HAP-1 (cell line): ENCODE results near the gene SCMH1.

Experiments used
- DNase-seq, 2 experiments: peaks; one replicate each; pipeline ENCODE4 v3.0.0-alpha.2; 2016 to 2020; ENCODE audit warnings: low spot score in 2 of 2
- H3K27me3 ChIP-seq: fragments of 250-450 bp; sonication (Bioruptor Pico); 2 replicates; pipeline ENCODE4 v1.5.1; 2020; ENCODE audit warnings: low read depth, mild to moderate bottlenecking, moderate library complexity
- H3K36me3 ChIP-seq: fragments of 250-450 bp; sonication (Bioruptor Pico); replicated peaks from 2 replicates; pipeline ENCODE4 v1.5.1; 2020; ENCODE audit warnings: mild to moderate bottlenecking
- H3K4me1 ChIP-seq: fragments of 250-450 bp; sonication (Bioruptor Pico); 2 replicates; pipeline ENCODE4 v1.5.1; 2020; ENCODE audit warnings: mild to moderate bottlenecking
- H3K4me3 ChIP-seq: fragments of 250-450 bp; sonication (Bioruptor Pico); 2 replicates; pipeline ENCODE4 v1.5.1; 2020; ENCODE audit warnings: mild to moderate bottlenecking, moderate library complexity
- H3K9me3 ChIP-seq: fragments of 250-450 bp; sonication (Bioruptor Pico); 2 replicates; pipeline ENCODE4 v1.5.1; 2020; ENCODE audit warnings: mild to moderate bottlenecking, moderate library complexity
- in situ Hi-C: fragments of 300-500 bp; cut with MboI; formaldehyde crosslinking; loops from 3 replicates; pipeline ENCODE4 v1.14.3; 2020; ENCODE audit warnings: low sequenced_read_pairs, inconsistent platforms, mixed read lengths

SCMH1 gene

GRCh38 chr1:41014871-41015270 lies 227.2 kb downstream of the SCMH1 start:
- Histone ChIP-seq H3K4me1 (no peaks in the 10 kb centered on the region), H3K4me3 (no peak overlapping the region), H3K36me3 (peaks cover 79% of the 10 kb centered on the region), H3K27me3 (no peaks in the 10 kb centered on the region), H3K9me3 (no peaks in the 10 kb centered on the region)
- DNase-seq, result no peak
- in situ Hi-C loops, result no loop called here

DNA sequence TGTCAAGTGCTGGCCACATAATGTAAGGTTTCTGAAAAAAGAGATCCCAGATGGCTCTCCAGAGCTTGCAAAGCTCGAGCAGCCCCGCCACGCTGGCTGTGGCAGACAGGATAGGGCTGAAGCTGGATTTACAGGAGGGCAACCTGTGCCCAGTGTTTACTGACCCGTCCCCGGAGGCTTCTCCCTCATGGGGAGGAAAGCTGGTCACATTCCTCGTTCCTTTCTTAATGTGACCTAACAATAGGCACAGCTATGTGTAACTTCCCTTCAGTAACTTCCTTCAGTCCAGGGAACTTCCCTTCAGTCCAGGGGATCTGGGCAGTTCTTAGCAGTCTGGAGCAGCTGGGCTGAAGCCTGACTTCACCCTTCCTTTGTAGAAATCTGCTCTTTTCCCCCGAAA lies 228.3 kb downstream of the SCMH1 start:
- no peaks in the 10 kb centered on the region for H3K27me3 ChIP-seq
- H3K4me3 ChIP-seq, result no peak overlapping the region
- in situ Hi-C loops, result no loop called here
- DNase-seq, result no peak
- peaks cover 88% of the 10 kb centered on the region for H3K36me3 ChIP-seq
- H3K4me1 ChIP-seq, result no peaks in the 10 kb centered on the region
- H3K9me3 ChIP-seq, result no peaks in the 10 kb centered on the region

GRCh38 chr1:41013024-41013423 lies 229.1 kb downstream of the SCMH1 start:
- peaks cover 91% of the 10 kb centered on the region for H3K36me3 ChIP-seq
- no peaks in the 10 kb centered on the region for H3K27me3 ChIP-seq
- no peak for DNase-seq
- in situ Hi-C loops, result no loop called here
- no peaks in the 10 kb centered on the region for H3K4me1 ChIP-seq
- H3K9me3 ChIP-seq, result no peaks in the 10 kb centered on the region
- H3K4me3 ChIP-seq, result no peak overlapping the region

GRCh38 chr1:41010345-41010744 lies 231.8 kb downstream of the SCMH1 start:
- Histone ChIP-seq H3K4me3 (no peak overlapping the region), H3K27me3 (no peaks in the 10 kb centered on the region), H3K9me3 (no peaks in the 10 kb centered on the region), H3K4me1 (no peaks in the 10 kb centered on the region), H3K36me3 (peaks cover 94% of the 10 kb centered on the region)
- in situ Hi-C loops, result no loop called here
- no peak for DNase-seq

GRCh38 chr1:41009466-41009865 lies 232.6 kb downstream of the SCMH1 start:
- Histone ChIP-seq H3K4me3 (no peak overlapping the region), H3K9me3 (no peaks in the 10 kb centered on the region), H3K4me1 (no peaks in the 10 kb centered on the region), H3K27me3 (no peaks in the 10 kb centered on the region), H3K36me3 (peaks cover 100% of the 10 kb centered on the region)
- in situ Hi-C loops, result no loop called here
- DNase-seq, result no peak

- no peaks in the 10 kb centered on the region; the same call in 1 of the 2 replicates for H3K4me1 ChIP-seq
- no peak for DNase-seq
- H3K36me3 ChIP-seq, result peaks cover 100% of the 10 kb centered on the region
- in situ Hi-C loops, result no loop called here
- no peak overlapping the region for H3K4me3 ChIP-seq
- no peaks in the 10 kb centered on the region for H3K27me3 ChIP-seq
- no peaks in the 10 kb centered on the region for H3K9me3 ChIP-seq
Measured at GRCh38 chr1:41006942-41007865, 234.9 kb downstream of the SCMH1 start.

- H3K4me1 ChIP-seq, result no peaks in the 10 kb centered on the region; the same call in 1 of the 2 replicates
- H3K9me3 ChIP-seq, result no peaks in the 10 kb centered on the region
- no peaks in the 10 kb centered on the region for H3K27me3 ChIP-seq
- H3K4me3 ChIP-seq, result no peak overlapping the region
- peaks cover 100% of the 10 kb centered on the region for H3K36me3 ChIP-seq
- DNase-seq, result no peak
- in situ Hi-C loops, result no loop called here
Measured at GRCh38 chr1:41005876-41006275, 236.2 kb downstream of the SCMH1 start.

- H3K4me1 ChIP-seq, result no peaks in the 10 kb centered on the region; the same call in 1 of the 2 replicates
- in situ Hi-C loops, result no loop called here
- no peaks in the 10 kb centered on the region for H3K9me3 ChIP-seq
- H3K4me3 ChIP-seq, result no peak overlapping the region
- peaks cover 97% of the 10 kb centered on the region for H3K36me3 ChIP-seq
- peak in 1 of 2 experiments; percentile 72 for DNase-seq
- H3K27me3 ChIP-seq, result no peaks in the 10 kb centered on the region
Measured at GRCh38 chr1:41003640-41004220, 238.4 kb downstream of the SCMH1 start.

GRCh38 chr1:41003127-41003639 lies 238.9 kb downstream of the SCMH1 start:
- no peaks in the 10 kb centered on the region for H3K9me3 ChIP-seq
- DNase-seq, result no peak
- peaks cover 97% of the 10 kb centered on the region for H3K36me3 ChIP-seq
- in situ Hi-C loops, result no loop called here
- no peaks in the 10 kb centered on the region; the same call in 1 of the 2 replicates for H3K4me1 ChIP-seq
- no peaks in the 10 kb centered on the region for H3K27me3 ChIP-seq
- no peak overlapping the region for H3K4me3 ChIP-seq

DNA sequence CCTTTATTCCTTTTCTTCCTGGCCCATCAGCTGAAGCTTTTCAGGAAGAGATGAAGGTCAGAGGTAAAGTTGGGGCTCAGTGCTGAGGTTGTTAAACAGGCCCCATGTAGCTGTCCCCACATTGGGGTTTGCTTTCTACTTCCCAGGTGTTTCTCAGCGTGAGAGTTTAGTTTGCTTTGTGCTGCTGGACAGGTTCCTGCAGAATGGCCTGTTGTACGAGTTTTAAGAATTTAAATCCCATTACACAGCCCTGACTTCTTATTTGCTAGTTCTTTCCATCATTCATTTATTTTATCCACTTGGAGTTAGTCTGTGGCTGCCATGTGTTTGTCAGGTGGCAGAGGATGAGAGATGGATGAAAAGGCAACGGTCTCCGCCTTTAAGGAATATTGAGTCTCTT lies 243.4 kb downstream of the SCMH1 start:
- Histone ChIP-seq H3K4me3 (no peak overlapping the region), H3K36me3 (peaks cover 96% of the 10 kb centered on the region), H3K9me3 (no peaks in the 10 kb centered on the region), H3K4me1 (no peaks in the 10 kb centered on the region; the same call in 1 of the 2 replicates), H3K27me3 (no peaks in the 10 kb centered on the region)
- in situ Hi-C loops, result no loop called here
- no peak for DNase-seq

GRCh38 chr1:40997096-40997495 lies 245.0 kb downstream of the SCMH1 start:
- H3K9me3 ChIP-seq, result no peaks in the 10 kb centered on the region
- no peaks in the 10 kb centered on the region for H3K4me1 ChIP-seq
- no peak overlapping the region for H3K4me3 ChIP-seq
- DNase-seq, result no peak
- in situ Hi-C loops, result no loop called here
- peaks cover 92% of the 10 kb centered on the region for H3K36me3 ChIP-seq
- no peaks in the 10 kb centered on the region for H3K27me3 ChIP-seq

GRCh38 chr1:40989066-40989465 lies 253.0 kb downstream of the SCMH1 start:
- Histone ChIP-seq H3K4me1 (no peaks in the 10 kb centered on the region), H3K27me3 (no peaks in the 10 kb centered on the region), H3K36me3 (peaks cover 94% of the 10 kb centered on the region), H3K4me3 (no peak overlapping the region), H3K9me3 (no peaks in the 10 kb centered on the region)
- no peak for DNase-seq
- in situ Hi-C loops, result no loop called here

DNA sequence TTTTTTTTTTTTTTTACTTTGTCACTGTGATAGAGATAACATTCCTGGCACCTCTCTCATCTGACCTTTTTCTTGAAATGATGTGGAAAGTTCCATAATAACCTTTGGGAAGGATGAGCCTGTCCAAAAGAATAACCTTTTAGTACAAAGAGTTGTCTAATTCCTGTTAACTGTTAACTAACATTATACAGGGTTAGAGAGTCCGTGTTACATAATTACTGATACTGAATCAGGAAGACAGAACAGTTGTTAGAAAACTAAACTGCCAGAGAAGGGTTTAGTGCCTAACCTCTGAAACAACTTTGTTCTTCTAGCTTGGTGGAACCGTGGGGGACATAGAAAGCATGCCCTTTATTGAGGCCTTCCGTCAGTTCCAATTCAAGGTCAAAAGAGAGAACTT lies 253.8 kb downstream of the SCMH1 start:
- H3K4me1 ChIP-seq, result no peaks in the 10 kb centered on the region
- no peak for DNase-seq
- peaks cover 95% of the 10 kb centered on the region for H3K36me3 ChIP-seq
- H3K27me3 ChIP-seq, result no peaks in the 10 kb centered on the region
- H3K4me3 ChIP-seq, result no peak overlapping the region
- no peaks in the 10 kb centered on the region for H3K9me3 ChIP-seq
- in situ Hi-C loops, result no loop called here
